Liver (tissue), 9 donors: ENCODE results near the gene AP4B1. TPM values are rescaled to one million over a fixed set of nuclear protein-coding genes. Genes with fewer than 3 reads are reported as not detected.

ENCODE experiments used
- DNase-seq: peaks from one replicate; pipeline ENCODE4 v3.0.0-alpha.2; 2017; ENCODE audit warnings: low spot score
- H3K27ac ChIP-seq, 2 donors: one replicate each; pipeline ENCODE4 v1.7.0; 2013; ENCODE audit warnings: inconsistent platforms in 2 of 2, low read length in 2 of 2, control low read depth in 1 of 2, low read depth in 1 of 2, mild to moderate bottlenecking in 1 of 2
- H3K27me3 ChIP-seq, 4 donors: one replicate each; pipeline versions ENCODE4 v1.6.1 to v1.7.0; 2013; ENCODE audit warnings: low read length in 3 of 4, inconsistent platforms in 1 of 4, mild to moderate bottlenecking in 1 of 4, moderate library complexity in 1 of 4; ENCODE audit not compliant: control insufficient read depth in 4 of 4, insufficient read depth in 4 of 4
- H3K36me3 ChIP-seq, 4 donors: one replicate each; pipeline versions ENCODE4 v1.6.1 to v1.7.0; 2013; ENCODE audit warnings: low read length in 3 of 4, mild to moderate bottlenecking in 3 of 4, low read depth in 1 of 4, moderate library complexity in 1 of 4; ENCODE audit not compliant: control insufficient read depth in 4 of 4, insufficient read depth in 3 of 4
- H3K4me1 ChIP-seq, 4 donors: one replicate each; pipeline versions ENCODE4 v1.6.1 to v1.7.0; 2013; ENCODE audit warnings: low read length in 3 of 4, mild to moderate bottlenecking in 3 of 4, moderate library complexity in 1 of 4; ENCODE audit not compliant: control insufficient read depth in 4 of 4, insufficient read depth in 4 of 4
- H3K4me3 ChIP-seq, 3 donors: one replicate each; pipeline versions ENCODE4 v1.6.1 to v1.7.0; 2013; ENCODE audit warnings: low read length in 3 of 3, control low read depth in 1 of 3, low read depth in 1 of 3, mild to moderate bottlenecking in 1 of 3
- H3K9ac ChIP-seq, 2 donors: one replicate each; pipeline ENCODE4 v1.7.0; 2013; ENCODE audit warnings: low read length in 2 of 2, mild to moderate bottlenecking in 2 of 2, moderate library complexity in 2 of 2, control low read depth in 1 of 2, low read depth in 1 of 2
- H3K9me3 ChIP-seq, 4 donors: one replicate each; pipeline versions ENCODE4 v1.6.1 to v1.7.0; 2013; ENCODE audit warnings: low read length in 3 of 4; ENCODE audit not compliant: control insufficient read depth in 4 of 4
- FOXA2 ChIP-seq: IDR thresholded peaks from 2 replicates; pipeline ENCODE4 v1.6.1; 2016; ENCODE audit warnings: antibody characterized with exemption
- GABPA ChIP-seq, 2 donors: IDR thresholded peaks in 1 of 2; conservative IDR thresholded peaks in 1 of 2; 2 replicates each; pipeline ENCODE4 v1.6.1; 2016; ENCODE audit warnings: antibody characterized with exemption in 2 of 2, mild to moderate bottlenecking in 1 of 2, moderate library complexity in 1 of 2
- HNF4A ChIP-seq, 2 donors: conservative IDR thresholded peaks; 2 replicates each; pipeline ENCODE4 v1.6.1; 2016; ENCODE audit warnings: antibody characterized with exemption in 2 of 2, mild to moderate bottlenecking in 2 of 2
- HNF4G ChIP-seq: IDR thresholded peaks from 2 replicates; pipeline ENCODE4 v1.6.1; 2016; ENCODE audit warnings: antibody characterized with exemption
- JUND ChIP-seq, 2 donors: IDR thresholded peaks; 2 replicates each; pipeline ENCODE4 v1.6.1; 2016; ENCODE audit warnings: antibody characterized with exemption in 2 of 2
- MAX ChIP-seq: IDR thresholded peaks from 2 replicates; pipeline ENCODE4 v1.6.1; 2016; ENCODE audit warnings: antibody characterized with exemption
- NR2F2 ChIP-seq: IDR thresholded peaks from 2 replicates; pipeline ENCODE4 v1.6.1; 2016; ENCODE audit warnings: antibody characterized with exemption
- RAD21 ChIP-seq, 2 donors: IDR thresholded peaks; 2 replicates each; pipeline ENCODE4 v1.6.1; 2016; ENCODE audit warnings: antibody characterized with exemption in 2 of 2, mild to moderate bottlenecking in 2 of 2
- SP1 ChIP-seq: IDR thresholded peaks from 2 replicates; pipeline ENCODE4 v1.6.1; 2018; ENCODE audit warnings: antibody characterized with exemption, mild to moderate bottlenecking
- TAF1 ChIP-seq: conservative IDR thresholded peaks from 2 replicates; pipeline ENCODE4 v1.6.1; 2016; ENCODE audit warnings: antibody characterized with exemption, mild to moderate bottlenecking
- YY1 ChIP-seq: IDR thresholded peaks from 2 replicates; pipeline ENCODE4 v1.6.1; 2016; ENCODE audit warnings: antibody characterized with exemption, mild to moderate bottlenecking
- WGBS: extraction: QIAGEN DNeasy Blood & Tissue Kit; methylation state at CpG from one replicate; pipeline ENCODE4 v1.1.7; 2013; 5-methylcytosine and 5-hydroxymethylcytosine counted together
- polyA plus RNA-seq, 2 donors: library from polyadenylated mRNA; stranded (reverse) in 1 of 2; unstranded in 1 of 2; fragments of 200-250 nt in 1 of 2; fragments of >200 nt in 1 of 2; fragmentation: Nextera tagmentation in 1 of 2; extraction: Ambion mirVana in 1 of 2; gene quantifications; one replicate each; pipeline versions ENCODE4 v1.2.1 to v1.2.3, GENCODE V29; 2013 to 2015
- total RNA-seq, 2 donors: library from RNA; depleted of rRNA; stranded (reverse); fragments of >200 nt; gene quantifications; one replicate each; pipeline ENCODE4 v1.2.3, GENCODE V29; 2014
- TF ChIP-seq, protein P1 (sequence below): IDR thresholded peaks from 2 replicates; pipeline ENCODE4 v1.6.1; 2016; ENCODE audit warnings: antibody characterized with exemption
- TF ChIP-seq, protein P2 (sequence below): IDR thresholded peaks from 2 replicates; pipeline ENCODE4 v1.6.1; 2016; ENCODE audit warnings: antibody characterized with exemption, mild to moderate bottlenecking
- TF ChIP-seq, protein P3 (sequence below): fragments of 150-350 bp; IDR thresholded peaks from 2 replicates; pipeline ENCODE4 v1.5.1; 2017; ENCODE audit warnings: improper control_type of control experiment, low read depth, low read length; ENCODE audit not compliant: missing input control
- donor health status: healthy.
- donor health status: healthy.
- donor health status: healthy.
- donor health status: healthy.
- donor health status: healthy.

Gene AP4B1
- total and polyA plus RNA-seq, 4 donors = 4.3 to 10.6 (median 7.0) TPM

GRCh38 chr1:113876176-113876575 is 28.4 kb downstream of the AP4B1 start:
- WGBS = 82% methylated on average over 5 of the region's 5 CpGs
- no peaks in the 10 kb centered on the region for H3K4me1 ChIP-seq

DNA sequence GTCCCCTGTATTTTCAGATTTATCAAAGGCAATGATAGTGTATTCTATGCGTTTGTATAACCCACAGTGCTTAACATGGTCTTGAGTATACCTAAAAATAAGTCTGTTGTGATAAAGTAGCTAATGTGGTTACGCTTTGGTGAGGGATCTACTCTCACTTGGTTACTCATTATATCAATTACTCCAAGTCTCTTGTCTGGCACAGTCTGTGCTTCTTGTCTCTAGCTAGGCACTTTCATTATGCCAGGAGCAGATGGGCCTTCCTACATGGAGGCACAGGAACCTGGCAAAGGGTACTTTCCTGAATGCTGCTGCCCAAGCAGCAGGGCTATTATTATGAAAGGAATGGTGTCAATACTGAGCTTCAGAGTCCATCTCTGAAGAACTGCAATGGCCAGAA is 28.9 kb downstream of the AP4B1 start:
- H3K9me3 ChIP-seq = no peaks in the 10 kb centered on the region
- H3K36me3 ChIP-seq = no peaks in the 10 kb centered on the region
- TF ChIP-seq HNF4A (conservative IDR thresholded peaks at IDR 0.05) (no peak), NR2F2 (no peak), HNF4G (no peak), FOXA2 (no peak), GABPA (IDR thresholded peaks at IDR 0.05 in 1 of 2, conservative IDR thresholded peaks at IDR 0.05 in 1 of 2) (no peak), SP1 (no peak), TAF1 (no peak), MAX (no peak)
- TF ChIP-seq, protein P1, sequence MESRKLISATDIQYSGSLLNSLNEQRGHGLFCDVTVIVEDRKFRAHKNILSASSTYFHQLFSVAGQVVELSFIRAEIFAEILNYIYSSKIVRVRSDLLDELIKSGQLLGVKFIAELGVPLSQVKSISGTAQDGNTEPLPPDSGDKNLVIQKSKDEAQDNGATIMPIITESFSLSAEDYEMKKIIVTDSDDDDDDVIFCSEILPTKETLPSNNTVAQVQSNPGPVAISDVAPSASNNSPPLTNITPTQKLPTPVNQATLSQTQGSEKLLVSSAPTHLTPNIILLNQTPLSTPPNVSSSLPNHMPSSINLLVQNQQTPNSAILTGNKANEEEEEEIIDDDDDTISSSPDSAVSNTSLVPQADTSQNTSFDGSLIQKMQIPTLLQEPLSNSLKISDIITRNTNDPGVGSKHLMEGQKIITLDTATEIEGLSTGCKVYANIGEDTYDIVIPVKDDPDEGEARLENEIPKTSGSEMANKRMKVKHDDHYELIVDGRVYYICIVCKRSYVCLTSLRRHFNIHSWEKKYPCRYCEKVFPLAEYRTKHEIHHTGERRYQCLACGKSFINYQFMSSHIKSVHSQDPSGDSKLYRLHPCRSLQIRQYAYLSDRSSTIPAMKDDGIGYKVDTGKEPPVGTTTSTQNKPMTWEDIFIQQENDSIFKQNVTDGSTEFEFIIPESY = no peak
- TF ChIP-seq, protein P2, sequence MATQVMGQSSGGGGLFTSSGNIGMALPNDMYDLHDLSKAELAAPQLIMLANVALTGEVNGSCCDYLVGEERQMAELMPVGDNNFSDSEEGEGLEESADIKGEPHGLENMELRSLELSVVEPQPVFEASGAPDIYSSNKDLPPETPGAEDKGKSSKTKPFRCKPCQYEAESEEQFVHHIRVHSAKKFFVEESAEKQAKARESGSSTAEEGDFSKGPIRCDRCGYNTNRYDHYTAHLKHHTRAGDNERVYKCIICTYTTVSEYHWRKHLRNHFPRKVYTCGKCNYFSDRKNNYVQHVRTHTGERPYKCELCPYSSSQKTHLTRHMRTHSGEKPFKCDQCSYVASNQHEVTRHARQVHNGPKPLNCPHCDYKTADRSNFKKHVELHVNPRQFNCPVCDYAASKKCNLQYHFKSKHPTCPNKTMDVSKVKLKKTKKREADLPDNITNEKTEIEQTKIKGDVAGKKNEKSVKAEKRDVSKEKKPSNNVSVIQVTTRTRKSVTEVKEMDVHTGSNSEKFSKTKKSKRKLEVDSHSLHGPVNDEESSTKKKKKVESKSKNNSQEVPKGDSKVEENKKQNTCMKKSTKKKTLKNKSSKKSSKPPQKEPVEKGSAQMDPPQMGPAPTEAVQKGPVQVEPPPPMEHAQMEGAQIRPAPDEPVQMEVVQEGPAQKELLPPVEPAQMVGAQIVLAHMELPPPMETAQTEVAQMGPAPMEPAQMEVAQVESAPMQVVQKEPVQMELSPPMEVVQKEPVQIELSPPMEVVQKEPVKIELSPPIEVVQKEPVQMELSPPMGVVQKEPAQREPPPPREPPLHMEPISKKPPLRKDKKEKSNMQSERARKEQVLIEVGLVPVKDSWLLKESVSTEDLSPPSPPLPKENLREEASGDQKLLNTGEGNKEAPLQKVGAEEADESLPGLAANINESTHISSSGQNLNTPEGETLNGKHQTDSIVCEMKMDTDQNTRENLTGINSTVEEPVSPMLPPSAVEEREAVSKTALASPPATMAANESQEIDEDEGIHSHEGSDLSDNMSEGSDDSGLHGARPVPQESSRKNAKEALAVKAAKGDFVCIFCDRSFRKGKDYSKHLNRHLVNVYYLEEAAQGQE = no peak
- TF ChIP-seq, protein P3, sequence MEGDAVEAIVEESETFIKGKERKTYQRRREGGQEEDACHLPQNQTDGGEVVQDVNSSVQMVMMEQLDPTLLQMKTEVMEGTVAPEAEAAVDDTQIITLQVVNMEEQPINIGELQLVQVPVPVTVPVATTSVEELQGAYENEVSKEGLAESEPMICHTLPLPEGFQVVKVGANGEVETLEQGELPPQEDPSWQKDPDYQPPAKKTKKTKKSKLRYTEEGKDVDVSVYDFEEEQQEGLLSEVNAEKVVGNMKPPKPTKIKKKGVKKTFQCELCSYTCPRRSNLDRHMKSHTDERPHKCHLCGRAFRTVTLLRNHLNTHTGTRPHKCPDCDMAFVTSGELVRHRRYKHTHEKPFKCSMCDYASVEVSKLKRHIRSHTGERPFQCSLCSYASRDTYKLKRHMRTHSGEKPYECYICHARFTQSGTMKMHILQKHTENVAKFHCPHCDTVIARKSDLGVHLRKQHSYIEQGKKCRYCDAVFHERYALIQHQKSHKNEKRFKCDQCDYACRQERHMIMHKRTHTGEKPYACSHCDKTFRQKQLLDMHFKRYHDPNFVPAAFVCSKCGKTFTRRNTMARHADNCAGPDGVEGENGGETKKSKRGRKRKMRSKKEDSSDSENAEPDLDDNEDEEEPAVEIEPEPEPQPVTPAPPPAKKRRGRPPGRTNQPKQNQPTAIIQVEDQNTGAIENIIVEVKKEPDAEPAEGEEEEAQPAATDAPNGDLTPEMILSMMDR = no peak
- no peak overlapping the region for H3K9ac ChIP-seq
- H3K27ac ChIP-seq = no peak overlapping the region
- H3K27me3 ChIP-seq = no peaks in the 10 kb centered on the region
- no peak for DNase-seq
- no peak overlapping the region for H3K4me3 ChIP-seq
- 88% methylated on average over 2 of the region's 2 CpGs for WGBS
- H3K4me1 ChIP-seq = no peaks in the 10 kb centered on the region

More at GRCh38 chr1:113876176-113876575, 28.4 kb downstream of the AP4B1 start:
- Histone ChIP-seq H3K27me3 (no peaks in the 10 kb centered on the region), H3K4me3 (no peak overlapping the region), H3K9ac (no peak overlapping the region), H3K9me3 (no peaks in the 10 kb centered on the region), H3K27ac (no peak overlapping the region), H3K36me3 (no peaks in the 10 kb centered on the region)
- DNase-seq = no peak
- no peak for TF ChIP-seq NR2F2
- TF ChIP-seq JUND (IDR thresholded peaks at IDR 0.05) = no peak
- no peak for TF ChIP-seq HNF4G
- no peak for TF ChIP-seq FOXA2
- no peak for TF ChIP-seq YY1
- TF ChIP-seq HNF4A (conservative IDR thresholded peaks at IDR 0.05) = no peak
- no peak for TF ChIP-seq MAX
- no peak for TF ChIP-seq RAD21 (IDR thresholded peaks at IDR 0.05)
- no peak for TF ChIP-seq SP1
- TF ChIP-seq, protein P3 = no peak
